ENCODE measurements around the gene NRF1.
"Not testable (repeated sequence)": the region's sequence is repeated elsewhere in the genome, so short reads cannot be mapped to it uniquely, and the experiment has no call there.

The NRF1 gene

GRCh38 chr7:129649128-129649690 is 37.7 kb downstream of the NRF1 start:
- DNase-seq (ENCODE audit: low spot score) = no peak

GRCh38 chr7:129650056-129650758 is 38.7 kb downstream of the NRF1 start:
- no peak for DNase-seq (ENCODE audit: low spot score)

DNA sequence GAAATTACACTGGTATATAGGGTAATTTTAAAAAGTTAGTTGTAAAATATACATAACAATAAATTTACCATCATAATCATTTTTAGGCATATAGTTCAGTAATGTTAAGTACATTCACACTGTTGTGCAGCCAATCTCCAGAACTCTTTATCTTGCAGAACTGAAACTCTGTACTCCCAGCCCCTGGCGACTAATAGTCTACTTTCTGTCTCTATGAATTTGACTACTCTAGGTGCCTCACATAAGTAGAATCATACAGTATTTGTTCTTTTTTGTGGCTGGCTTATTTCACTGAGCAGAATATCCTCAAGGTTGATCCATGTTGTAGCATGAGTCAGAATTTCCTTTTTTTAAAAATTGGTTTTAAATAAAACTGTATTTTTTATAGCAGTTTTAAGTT is 41.4 kb downstream of the NRF1 start:
- DNase-seq (ENCODE audit: low spot score) = no peak

DNA sequence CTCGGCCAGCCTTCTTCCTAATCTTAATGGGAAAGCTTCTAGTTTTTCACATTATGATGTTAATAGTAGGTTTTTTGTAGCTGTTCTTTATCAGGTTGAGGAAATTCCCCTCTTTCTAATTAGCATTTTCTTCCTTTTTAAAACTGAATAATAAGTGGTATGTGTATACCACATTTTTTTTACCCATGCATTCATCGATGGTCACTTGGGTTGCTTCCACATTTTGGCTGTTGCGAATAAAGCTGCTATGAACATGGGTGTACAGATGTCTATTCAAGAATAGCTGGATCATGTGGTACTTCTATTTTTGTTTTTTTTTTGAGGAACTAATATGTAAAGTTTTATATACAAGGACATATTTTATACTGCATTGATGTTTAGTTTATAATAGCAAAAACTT is 44.3 kb downstream of the NRF1 start:
- DNase-seq (ENCODE audit: low spot score) = no peak

DNA sequence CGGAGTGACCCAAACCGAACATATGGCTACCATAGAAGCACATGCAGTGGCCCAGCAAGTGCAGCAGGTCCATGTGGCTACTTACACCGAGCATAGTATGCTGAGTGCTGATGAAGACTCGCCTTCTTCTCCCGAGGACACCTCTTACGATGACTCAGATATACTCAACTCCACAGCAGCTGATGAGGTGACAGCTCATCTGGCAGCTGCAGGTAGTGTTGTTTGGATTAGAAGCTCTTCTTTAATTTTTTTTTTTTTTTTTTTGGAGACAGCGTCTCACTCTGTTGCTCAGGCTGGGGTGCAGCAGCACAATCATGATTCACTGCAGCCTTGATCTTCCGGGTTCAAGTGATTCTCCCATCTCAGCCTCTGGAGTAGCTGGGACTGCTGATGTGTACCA is 45.8 kb downstream of the NRF1 start:
- DNase-seq (ENCODE audit: low spot score) = no peak

GRCh38 chr7:129659907-129660306 is 48.4 kb downstream of the NRF1 start:
- DNase-seq (ENCODE audit: low spot score) = not testable (repeated sequence)

GRCh38 chr7:129661645-129662182 is 50.2 kb downstream of the NRF1 start:
- DNase-seq (ENCODE audit: low spot score) = no peak

GRCh38 chr7:129663240-129663639 is 51.7 kb downstream of the NRF1 start:
- not testable (repeated sequence) for DNase-seq (ENCODE audit: low spot score)

GRCh38 chr7:129664029-129665012 is 52.8 kb downstream of the NRF1 start:
- DNase-seq (ENCODE audit: low spot score) = peak; percentile 47

GRCh38 chr7:129665013-129665401 is 53.5 kb downstream of the NRF1 start:
- no peak for DNase-seq (ENCODE audit: low spot score)

GRCh38 chr7:129667116-129667515 is 55.6 kb downstream of the NRF1 start:
- no peak for DNase-seq (ENCODE audit: low spot score)

GRCh38 chr7:129667551-129667950 is 56.0 kb downstream of the NRF1 start:
- no peak for DNase-seq (ENCODE audit: low spot score)

DNA sequence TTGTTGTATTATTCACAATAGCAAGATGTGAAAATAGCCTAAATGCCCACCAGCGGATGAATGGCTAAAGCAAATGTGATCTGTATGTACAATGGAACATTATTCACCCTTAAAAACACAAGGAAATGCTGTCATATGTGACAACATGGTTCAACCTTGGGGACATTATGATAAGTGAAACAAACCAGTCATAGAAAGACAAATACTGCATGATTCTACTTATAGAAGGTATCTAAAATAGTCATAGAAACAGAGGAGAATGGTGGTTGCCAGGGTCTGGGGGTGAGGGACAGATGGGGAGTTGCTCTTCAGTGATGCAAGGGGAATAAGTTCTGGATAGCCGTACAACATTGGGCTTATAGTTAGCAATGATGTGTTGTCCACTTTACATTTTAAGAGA is 58.4 kb downstream of the NRF1 start:
- DNase-seq (ENCODE audit: low spot score) = no peak

GRCh38 chr7:129670656-129671055 is 59.1 kb downstream of the NRF1 start:
- no peak for DNase-seq (ENCODE audit: low spot score)

GRCh38 chr7:129671266-129671665 is 59.7 kb downstream of the NRF1 start:
- no peak for DNase-seq (ENCODE audit: low spot score)

DNA sequence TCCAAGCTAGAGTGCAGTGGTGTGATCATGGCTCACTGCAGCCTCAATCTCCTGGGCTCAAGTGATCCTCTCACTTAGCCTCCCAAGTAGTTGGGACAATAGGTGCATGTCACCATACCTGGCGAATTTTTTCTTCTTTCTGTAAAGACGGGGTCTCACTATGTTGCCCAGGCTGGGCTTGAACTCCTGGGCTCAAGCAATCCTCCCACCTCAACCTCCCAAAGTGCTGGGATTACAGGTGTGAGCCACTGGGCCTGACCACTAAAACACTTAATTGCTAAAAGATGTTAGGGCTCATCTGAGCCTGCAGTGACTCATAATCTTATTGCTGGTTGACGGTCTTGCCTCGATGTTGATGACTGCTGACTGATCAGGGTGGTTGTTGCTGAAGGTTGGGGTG is 63.0 kb downstream of the NRF1 start:
- not testable (repeated sequence) for DNase-seq (ENCODE audit: low spot score)

- DNase-seq (ENCODE audit: low spot score) = no peak
Measured at GRCh38 chr7:129675521-129675920, 64.0 kb downstream of the NRF1 start.

DNA sequence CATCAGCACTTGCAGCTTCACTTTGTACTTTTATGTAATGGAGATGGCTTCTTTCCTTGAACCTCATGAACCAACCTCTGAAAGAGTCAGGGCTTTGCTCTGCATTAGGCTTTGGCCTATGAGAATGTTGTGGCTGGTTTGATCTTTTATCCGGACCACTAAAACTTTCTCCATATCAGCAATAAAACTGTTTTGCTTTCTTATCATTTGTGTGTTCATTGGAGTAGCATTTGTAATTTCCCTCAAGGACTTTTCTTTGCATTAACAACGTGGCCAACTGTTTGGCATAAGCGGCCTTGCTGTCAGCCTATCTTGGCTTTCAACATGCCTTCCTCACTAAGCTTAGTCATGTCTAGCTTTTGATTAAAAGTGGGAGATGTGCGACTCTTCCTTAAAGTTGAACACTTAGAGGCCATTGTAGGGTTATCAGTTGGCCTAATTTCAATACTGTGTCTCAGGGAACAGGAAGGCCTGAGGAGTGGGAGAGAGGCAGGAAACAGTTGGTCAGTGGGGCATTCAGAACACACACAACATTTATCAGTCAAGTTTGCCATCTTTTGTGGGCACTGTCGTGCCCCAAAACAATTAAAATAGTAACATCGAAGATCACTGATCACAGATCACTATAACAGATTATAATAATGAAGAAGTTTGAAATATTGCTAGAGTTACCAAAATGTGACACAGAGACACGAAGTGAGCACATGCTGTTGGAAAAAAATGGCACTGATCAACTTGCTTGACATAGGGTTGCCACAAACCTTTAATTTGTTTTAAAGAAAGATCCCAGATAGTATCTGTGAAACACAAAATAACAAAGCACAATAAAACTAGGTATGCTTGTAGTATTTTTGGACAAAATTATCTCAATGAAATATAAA is 64.7 kb downstream of the NRF1 start:
- no peak for DNase-seq (ENCODE audit: low spot score)

- no peak for DNase-seq (ENCODE audit: low spot score)
Measured at GRCh38 chr7:129677796-129678195, 66.3 kb downstream of the NRF1 start.

DNA sequence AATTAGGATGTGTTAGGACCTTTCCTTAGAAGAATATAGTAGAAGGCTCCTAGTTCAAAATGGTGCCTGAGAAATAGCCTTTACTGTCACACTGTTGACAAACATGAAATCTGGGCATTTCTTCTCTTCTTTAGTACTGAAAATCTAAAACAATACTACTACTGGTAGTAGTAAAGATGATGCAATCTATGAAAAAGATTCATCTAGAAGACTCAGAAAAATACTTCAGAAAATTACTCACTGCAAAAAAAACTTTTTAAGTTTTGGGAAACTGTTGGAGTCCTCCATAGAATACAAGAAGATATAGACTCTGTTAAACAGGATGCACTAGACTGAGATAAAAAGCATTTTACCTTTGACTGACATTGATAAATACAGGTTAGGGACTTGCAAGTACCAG is 67.1 kb downstream of the NRF1 start:
- DNase-seq (ENCODE audit: low spot score) = no peak

GRCh38 chr7:129680400-129680799 is 68.9 kb downstream of the NRF1 start:
- no peak for DNase-seq (ENCODE audit: low spot score)

DNA sequence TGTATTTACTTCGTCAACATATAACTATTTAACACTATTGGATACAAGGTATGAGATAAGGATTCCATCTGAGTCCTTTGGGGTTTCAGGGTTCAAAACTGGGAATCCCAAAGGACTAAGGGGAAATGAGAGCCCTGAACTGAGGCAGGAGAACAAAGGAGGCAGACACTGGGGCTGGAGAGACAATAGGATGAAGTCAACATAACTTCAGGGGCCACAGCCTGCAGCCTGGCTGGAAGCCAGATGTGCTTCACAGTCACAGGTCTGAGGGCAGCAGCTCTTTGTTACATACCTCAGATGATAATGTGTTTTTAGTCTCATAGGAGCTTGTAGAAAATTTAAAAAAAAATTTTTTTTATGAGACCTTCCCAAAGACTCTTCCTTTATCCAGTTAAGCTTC is 73.3 kb downstream of the NRF1 start:
- DNase-seq (ENCODE audit: low spot score) = no peak

Measured in germinal center (tissue), 1 donor.